C4-2B (cell line): ENCODE data around the gene KCNC1.

ENCODE experiments used
- ZFX ChIP-seq: fragments of 450-650 bp; IDR thresholded peaks from 2 replicates; pipeline ENCODE4 v1.6.1; 2017
- TF ChIP-seq, protein P1 (sequence below): fragments of 450-650 bp; conservative IDR thresholded peaks from 2 replicates; pipeline ENCODE4 v1.5.1; 2017; ENCODE audit warnings: mild to moderate bottlenecking

GRCh38 chr11:17790453-17790852 lies 55.9 kb downstream of the KCNC1 start:
- TF ChIP-seq, protein P1, sequence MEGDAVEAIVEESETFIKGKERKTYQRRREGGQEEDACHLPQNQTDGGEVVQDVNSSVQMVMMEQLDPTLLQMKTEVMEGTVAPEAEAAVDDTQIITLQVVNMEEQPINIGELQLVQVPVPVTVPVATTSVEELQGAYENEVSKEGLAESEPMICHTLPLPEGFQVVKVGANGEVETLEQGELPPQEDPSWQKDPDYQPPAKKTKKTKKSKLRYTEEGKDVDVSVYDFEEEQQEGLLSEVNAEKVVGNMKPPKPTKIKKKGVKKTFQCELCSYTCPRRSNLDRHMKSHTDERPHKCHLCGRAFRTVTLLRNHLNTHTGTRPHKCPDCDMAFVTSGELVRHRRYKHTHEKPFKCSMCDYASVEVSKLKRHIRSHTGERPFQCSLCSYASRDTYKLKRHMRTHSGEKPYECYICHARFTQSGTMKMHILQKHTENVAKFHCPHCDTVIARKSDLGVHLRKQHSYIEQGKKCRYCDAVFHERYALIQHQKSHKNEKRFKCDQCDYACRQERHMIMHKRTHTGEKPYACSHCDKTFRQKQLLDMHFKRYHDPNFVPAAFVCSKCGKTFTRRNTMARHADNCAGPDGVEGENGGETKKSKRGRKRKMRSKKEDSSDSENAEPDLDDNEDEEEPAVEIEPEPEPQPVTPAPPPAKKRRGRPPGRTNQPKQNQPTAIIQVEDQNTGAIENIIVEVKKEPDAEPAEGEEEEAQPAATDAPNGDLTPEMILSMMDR = no peak
- no peak for TF ChIP-seq ZFX
